H9 (cell line): ENCODE data around the gene NANOG. TPM values are rescaled to one million over a fixed set of nuclear protein-coding genes. Genes with fewer than 3 reads are reported as not detected.
"Not testable (repeated sequence)": the region's sequence is repeated elsewhere in the genome, so short reads cannot be mapped to it uniquely, and the experiment has no call there.

ENCODE experiments used
- DNase-seq: peaks from one replicate; pipeline ENCODE4 v3.0.0-alpha.2; 2017
- H2AFZ ChIP-seq: one replicate; pipeline ENCODE4 v1.6.1; 2013; ENCODE audit warnings: mild to moderate bottlenecking, low read length, control low read depth, moderate library complexity
- H2AK5ac ChIP-seq: 2 replicates; pipeline ENCODE4 v1.6.1; 2013; ENCODE audit warnings: low read length, control low read depth, mixed read lengths; ENCODE audit not compliant: insufficient read length
- H2BK120ac ChIP-seq: one replicate; pipeline ENCODE4 v1.6.1; 2013; ENCODE audit warnings: low read depth, mild to moderate bottlenecking, low read length, control low read depth, inconsistent platforms; ENCODE audit not compliant: poor library complexity, severe bottlenecking
- H2BK12ac ChIP-seq: 2 replicates; pipeline ENCODE4 v1.6.1; 2013; ENCODE audit warnings: low read length, control low read depth, mixed read lengths, low read depth; ENCODE audit not compliant: insufficient read length
- H2BK15ac ChIP-seq: 2 replicates; pipeline ENCODE4 v1.6.1; 2013; ENCODE audit warnings: low read depth, low read length, control low read depth
- H2BK20ac ChIP-seq: one replicate; pipeline ENCODE4 v1.6.1; 2013; ENCODE audit warnings: low read depth, mild to moderate bottlenecking, low read length, control low read depth, inconsistent platforms; ENCODE audit not compliant: poor library complexity, severe bottlenecking
- H2BK5ac ChIP-seq: 2 replicates; pipeline ENCODE4 v1.6.1; 2013; ENCODE audit warnings: low read length, control low read depth, mixed read lengths; ENCODE audit not compliant: insufficient read length
- H3K14ac ChIP-seq: 2 replicates; pipeline ENCODE4 v1.6.1; 2013; ENCODE audit warnings: low read length, control low read depth; ENCODE audit not compliant: insufficient read depth
- H3K18ac ChIP-seq: 2 replicates; pipeline ENCODE4 v1.6.1; 2013; ENCODE audit warnings: low read depth, mild to moderate bottlenecking, mixed read lengths, low read length, control low read depth; ENCODE audit not compliant: insufficient read length
- H3K23ac ChIP-seq: 2 replicates; pipeline ENCODE4 v1.6.1; 2013; ENCODE audit warnings: low read length, control low read depth, mixed read lengths, low read depth; ENCODE audit not compliant: insufficient read length
- H3K23me2 ChIP-seq: 2 replicates; pipeline ENCODE4 v1.6.1; 2013; ENCODE audit warnings: low read depth, mild to moderate bottlenecking, mixed read lengths, low read length, control low read depth; ENCODE audit not compliant: insufficient read length, poor library complexity, severe bottlenecking
- H3K27ac ChIP-seq: 2 replicates; pipeline ENCODE4 v1.5.1; 2013; ENCODE audit warnings: low read length, control low read depth, mixed read lengths, low read depth; ENCODE audit not compliant: insufficient read length
- H3K27me3 ChIP-seq: 2 replicates; pipeline ENCODE4 v1.6.1; 2013; ENCODE audit warnings: low read length, control low read depth, inconsistent platforms; ENCODE audit not compliant: insufficient read depth
- H3K4ac ChIP-seq: 2 replicates; pipeline ENCODE4 v1.6.1; 2013; ENCODE audit warnings: low read depth, mild to moderate bottlenecking, control low read depth, inconsistent platforms, low read length, moderate library complexity
- H3K4me1 ChIP-seq: 2 replicates; pipeline ENCODE4 v1.6.1; 2013; ENCODE audit warnings: low read length, control low read depth, inconsistent platforms; ENCODE audit not compliant: insufficient read depth
- H3K4me2 ChIP-seq: 2 replicates; pipeline ENCODE4 v1.6.1; 2013; ENCODE audit warnings: low read length, control low read depth, mixed read lengths; ENCODE audit not compliant: insufficient read length, insufficient read depth
- H3K56ac ChIP-seq: 2 replicates; pipeline ENCODE4 v1.6.1; 2013; ENCODE audit warnings: low read depth, mild to moderate bottlenecking, mixed read lengths, low read length, control low read depth; ENCODE audit not compliant: insufficient read length
- H3K79me1 ChIP-seq: 2 replicates; pipeline ENCODE4 v1.6.1; 2013; ENCODE audit warnings: low read depth, mild to moderate bottlenecking, moderate library complexity, low read length, control low read depth, inconsistent platforms; ENCODE audit not compliant: insufficient read depth, poor library complexity, severe bottlenecking
- H3K79me2 ChIP-seq: 2 replicates; pipeline ENCODE4 v1.6.1; 2013; ENCODE audit warnings: low read length, control low read depth, inconsistent platforms; ENCODE audit not compliant: insufficient read depth
- H3K9ac ChIP-seq: 2 replicates; pipeline ENCODE4 v1.6.1; 2013; ENCODE audit warnings: low read length, control low read depth, mixed read lengths; ENCODE audit not compliant: insufficient read length; ENCODE audit errors: extremely low read depth
- H3K9me3 ChIP-seq: one replicate; pipeline ENCODE4 v1.6.1; 2013; ENCODE audit warnings: low read depth, low read length, inconsistent platforms; ENCODE audit not compliant: control insufficient read depth
- H3T11ph ChIP-seq: one replicate; pipeline ENCODE4 v1.6.1; 2013; ENCODE audit warnings: mild to moderate bottlenecking, low read length, control low read depth, inconsistent platforms
- H4K20me1 ChIP-seq: one replicate; pipeline ENCODE4 v1.6.1; 2013; ENCODE audit not compliant: control insufficient read depth, insufficient read length, insufficient read depth
- H4K5ac ChIP-seq: 2 replicates; pipeline ENCODE4 v1.6.1; 2013; ENCODE audit warnings: low read depth, mild to moderate bottlenecking, mixed read lengths, low read length, control low read depth; ENCODE audit not compliant: insufficient read length
- H4K8ac ChIP-seq: replicated peaks from 2 replicates; pipeline ENCODE4 v1.6.1; 2013; ENCODE audit warnings: low read length, control low read depth, mixed read lengths, low read depth; ENCODE audit not compliant: insufficient read length
- H4K91ac ChIP-seq: 2 replicates; pipeline ENCODE4 v1.6.1; 2013; ENCODE audit warnings: low read depth, mild to moderate bottlenecking, moderate library complexity, mixed read lengths, low read length, control low read depth; ENCODE audit not compliant: insufficient read length
- H3K27ac Mint-ChIP-seq, 3 experiments: 2 replicates in 2 of 3; 3 replicates in 1 of 3; pipeline ENCODE4 v1.8.0; 2020 to 2021; ENCODE audit warnings: mixed read lengths in 3 of 3, mild to moderate bottlenecking in 1 of 3, moderate library complexity in 1 of 3
- H3K27me3 Mint-ChIP-seq: 2 replicates; pipeline ENCODE4 v1.8.0; 2021; ENCODE audit warnings: low read depth, mild to moderate bottlenecking, moderate library complexity, mixed read lengths
- H3K36me3 Mint-ChIP-seq, 3 experiments: 2 replicates in 2 of 3; 3 replicates in 1 of 3; pipeline ENCODE4 v1.8.0; 2020 to 2021; ENCODE audit warnings: low read depth in 3 of 3, mixed read lengths in 3 of 3; ENCODE audit not compliant: insufficient read depth in 1 of 3
- H3K4me1 Mint-ChIP-seq, 2 experiments: 2 replicates each; pipeline ENCODE4 v1.8.0; 2020; ENCODE audit warnings: mixed read lengths in 2 of 2
- H3K4me3 Mint-ChIP-seq, 2 experiments: 2 replicates in 1 of 2; 3 replicates in 1 of 2; pipeline ENCODE4 v1.8.0; 2020 to 2021; ENCODE audit warnings: mild to moderate bottlenecking in 2 of 2, mixed read lengths in 2 of 2, moderate library complexity in 1 of 2
- H3K9me3 Mint-ChIP-seq, 2 experiments: 2 replicates in 1 of 2; 3 replicates in 1 of 2; pipeline ENCODE4 v1.8.0; 2020; ENCODE audit warnings: mild to moderate bottlenecking in 2 of 2, mixed read lengths in 2 of 2, moderate library complexity in 1 of 2
- CTCF ChIP-seq: fragments of 200-600 bp; sonication (generic); conservative IDR thresholded peaks from 3 replicates; pipeline ENCODE4 v1.8.0; 2021; ENCODE audit warnings: antibody characterized with exemption, mild to moderate bottlenecking
- WGBS: extraction: QIAGEN DNeasy Blood & Tissue Kit; methylation state at CpG from one replicate; pipeline ENCODE4 v1.1.7; 2013; ENCODE audit warnings: missing lambda C conversion rate, low lambda C conversion rate, mixed read lengths; ENCODE audit not compliant: insufficient read length; ENCODE audit errors: extremely low coverage; 5-methylcytosine and 5-hydroxymethylcytosine counted together
- total RNA-seq: library from RNA; stranded (reverse); gene quantifications from 2 replicates; pipeline ENCODE4 v1.2.1, GENCODE V29; 2021

The NANOG gene
- total RNA-seq, 1 experiment from 2014 or later: 199 TPM

GRCh38 chr12:7806863-7807487 is 17.8 kb downstream of the NANOG start:
- Histone ChIP-seq H3K9ac (no peak overlapping the region), H3K4me2 (no peak overlapping the region), H3K27me3 (no peaks in the 10 kb centered on the region), H4K20me1 (no peaks in the 10 kb centered on the region), H4K8ac (no peak overlapping the region), H2BK5ac (no peak overlapping the region), H4K5ac (no peak overlapping the region), H3K79me1 (no peaks in the 10 kb centered on the region), H4K91ac (no peak overlapping the region), H2AFZ (no peak overlapping the region), H3K23ac (no peak overlapping the region), H3K9me3 (no peaks in the 10 kb centered on the region), H3K4ac (no peak overlapping the region), H3K4me1 (no peaks in the 10 kb centered on the region; the same call in 1 of the 2 replicates), H3K18ac (no peak overlapping the region), H3K27ac (no peak overlapping the region), H3T11ph (no peak overlapping the region), H2BK120ac (no peak overlapping the region), H3K23me2 (no peaks in the 10 kb centered on the region), H2BK15ac (no peak overlapping the region), H3K56ac (no peak overlapping the region), H2BK20ac (no peak overlapping the region), H3K79me2 (no peaks in the 10 kb centered on the region), H2AK5ac (no peak overlapping the region), H3K14ac (no peak overlapping the region), H2BK12ac (no peak overlapping the region)
- Mint-ChIP-seq H3K36me3 (peaks cover 8 to 11% (median 10%) of the 10 kb centered on the region in 3 experiments; a peak in 4 of 7 replicates), H3K27me3 (no peaks in the 10 kb centered on the region), H3K9me3 (no peaks in the 10 kb centered on the region), H3K4me3 (no peak overlapping the region), H3K27ac (no peak overlapping the region; a peak in 3 of 7 replicates), H3K4me1 (peaks cover 11 to 19% of the 10 kb centered on the region in 2 experiments)
- DNase-seq: peak; percentile 87
- TF ChIP-seq CTCF: peak; percentile 99
- WGBS: no CpG with 5 or more reads among the region's 2 CpGs

DNA sequence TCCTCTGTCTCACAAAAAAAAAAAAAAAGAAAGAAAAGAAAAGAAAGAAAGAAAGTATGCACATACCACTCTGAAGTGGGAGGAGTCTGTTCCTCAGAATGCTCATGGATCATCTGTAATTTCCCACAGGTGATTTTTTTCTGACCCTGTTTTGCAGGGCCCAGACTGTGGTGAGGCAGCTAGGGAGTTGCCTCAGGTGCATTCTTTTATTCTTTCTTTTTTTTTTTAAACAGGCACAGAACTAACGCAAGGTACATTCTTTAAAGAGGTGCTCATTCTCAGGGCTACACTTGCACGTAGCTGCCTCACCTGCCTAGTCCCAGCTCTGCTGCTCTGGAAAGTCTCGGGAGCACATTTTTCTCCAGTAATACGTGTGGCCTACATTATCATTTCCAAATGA is 36.6 kb downstream of the NANOG start:
- not testable (repeated sequence) for H3K4me3 Mint-ChIP-seq, H3K9ac ChIP-seq, DNase-seq, H3K4me1 Mint-ChIP-seq, H3K4ac ChIP-seq, H4K5ac ChIP-seq, H2BK5ac ChIP-seq, H3K23ac ChIP-seq, H2AK5ac ChIP-seq, H3K9me3 ChIP-seq, H3K56ac ChIP-seq, H2BK15ac ChIP-seq, H3K27me3 Mint-ChIP-seq, H2BK120ac ChIP-seq, H3K79me1 ChIP-seq, H3K79me2 ChIP-seq, H3T11ph ChIP-seq, H3K27ac ChIP-seq, H3K18ac ChIP-seq, H3K4me2 ChIP-seq, H2AFZ ChIP-seq, H3K14ac ChIP-seq, H2BK12ac ChIP-seq, H3K9me3 Mint-ChIP-seq, H4K91ac ChIP-seq, H4K20me1 ChIP-seq, H4K8ac ChIP-seq, H3K23me2 ChIP-seq, H2BK20ac ChIP-seq, H3K27me3 ChIP-seq, H3K4me1 ChIP-seq, H3K36me3 Mint-ChIP-seq
- H3K27ac Mint-ChIP-seq: peak overlapping the region in 1 of 3 experiments; percentile 76; a peak in 1 of 7 replicates
- no CpG with 5 or more reads among the region's 4 CpGs for WGBS
